CD4-positive, alpha-beta T cell treated with Interleukin-17A for 1 hour (primary cell): ENCODE data around the gene ELAC2.

Experiments used
- DNase-seq: peaks from one replicate; pipeline ENCODE4 v3.0.0-alpha.2; 2020

The ELAC2 gene

DNA sequence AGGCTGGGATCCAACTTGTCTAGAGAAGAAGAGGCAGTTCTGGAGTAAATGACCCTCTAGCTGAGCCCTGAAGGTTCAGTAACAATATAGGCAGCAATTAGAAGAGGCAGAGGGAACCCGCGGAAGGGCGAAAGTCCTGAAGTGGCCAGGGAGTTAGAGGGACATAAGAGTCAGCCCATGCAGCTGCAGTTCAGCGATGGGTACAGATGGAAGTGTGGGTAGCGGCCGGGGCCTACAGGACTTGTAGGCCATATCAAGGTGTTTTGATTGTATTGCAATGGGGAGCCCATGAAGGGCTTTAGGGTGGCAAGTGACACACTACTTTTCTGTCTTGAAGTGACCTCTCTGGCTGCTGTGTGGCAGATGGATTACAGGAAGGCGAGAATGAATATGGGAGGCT lies 3.0 kb downstream of the ELAC2 start:
- no peak for DNase-seq

DNA sequence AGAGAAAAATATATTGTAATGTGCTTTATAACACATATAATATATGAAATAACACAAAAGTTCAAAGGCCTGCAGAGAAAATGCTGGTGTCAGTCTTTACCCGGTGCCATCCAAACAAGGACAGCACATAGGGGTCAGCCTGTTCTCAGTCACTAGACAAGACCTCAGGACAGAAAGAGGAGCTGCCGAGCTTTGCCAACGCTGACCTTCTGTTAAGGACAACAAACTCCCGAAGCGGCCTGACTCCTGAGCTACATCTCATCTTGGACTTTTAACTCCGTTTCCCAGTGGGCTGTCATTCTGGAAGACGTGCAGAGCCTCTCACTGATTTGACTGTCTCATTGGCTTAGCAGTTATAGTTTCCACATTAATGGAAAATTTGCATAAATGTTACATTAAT lies 6.9 kb downstream of the ELAC2 start:
- DNase-seq = no peak

DNA sequence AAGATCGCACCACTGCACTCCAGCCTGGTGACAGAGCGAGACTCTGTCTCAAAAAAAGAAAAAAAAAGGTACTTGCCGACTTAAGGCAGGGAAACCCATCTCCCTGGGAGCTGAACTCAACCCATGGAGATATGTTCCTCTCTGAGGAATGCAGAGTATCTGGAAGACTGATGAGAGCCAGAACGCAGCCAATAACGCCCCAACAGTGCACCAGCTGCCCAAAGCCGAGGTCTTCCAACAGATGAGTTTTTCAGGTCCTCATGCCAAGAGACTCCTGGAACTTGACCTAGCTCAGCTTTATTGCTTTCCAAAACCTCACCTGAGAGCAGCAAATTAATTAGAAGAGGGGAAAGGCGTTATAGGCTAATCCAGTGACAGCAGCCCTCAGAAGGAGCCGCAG lies 9.4 kb downstream of the ELAC2 start:
- DNase-seq = no peak

DNA sequence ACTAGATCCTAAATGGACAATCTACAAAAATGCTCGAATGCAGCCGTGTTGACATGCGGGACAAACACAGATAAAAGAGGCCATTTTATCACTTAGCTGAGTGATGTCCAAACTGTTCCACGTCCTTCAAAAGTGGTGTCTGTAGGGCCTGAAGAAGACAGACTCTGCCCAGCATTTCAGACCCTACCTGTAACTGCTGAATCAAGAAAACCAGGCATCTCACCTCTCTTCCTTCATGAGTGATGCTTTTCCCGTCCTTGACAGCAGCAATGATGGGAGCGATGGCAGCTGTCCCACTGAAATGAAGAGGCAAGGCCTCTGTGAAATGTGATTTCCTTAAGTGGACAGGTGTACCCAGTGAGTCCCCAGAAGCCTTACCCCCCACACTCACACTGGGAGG lies 12.3 kb downstream of the ELAC2 start:
- DNase-seq = no peak

DNA sequence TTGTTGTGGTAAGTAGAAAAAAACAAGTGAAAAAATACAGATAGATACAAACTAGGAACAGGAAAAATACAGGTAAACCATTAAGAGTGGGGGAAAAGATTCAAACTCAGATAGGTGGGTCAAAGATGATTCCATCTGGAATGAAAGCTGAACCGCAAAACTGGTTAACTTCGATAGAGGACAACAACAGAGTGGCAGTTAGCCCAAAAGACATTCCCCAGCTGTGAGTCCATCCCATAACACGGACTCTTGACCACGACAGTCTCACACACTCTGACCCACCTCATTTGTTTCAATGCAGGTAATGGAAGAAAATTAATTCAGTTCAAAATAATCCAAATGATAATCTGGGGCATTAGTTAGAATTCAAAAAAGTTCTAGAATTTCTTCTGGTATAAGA lies 13.5 kb downstream of the ELAC2 start:
- DNase-seq = no peak

DNA sequence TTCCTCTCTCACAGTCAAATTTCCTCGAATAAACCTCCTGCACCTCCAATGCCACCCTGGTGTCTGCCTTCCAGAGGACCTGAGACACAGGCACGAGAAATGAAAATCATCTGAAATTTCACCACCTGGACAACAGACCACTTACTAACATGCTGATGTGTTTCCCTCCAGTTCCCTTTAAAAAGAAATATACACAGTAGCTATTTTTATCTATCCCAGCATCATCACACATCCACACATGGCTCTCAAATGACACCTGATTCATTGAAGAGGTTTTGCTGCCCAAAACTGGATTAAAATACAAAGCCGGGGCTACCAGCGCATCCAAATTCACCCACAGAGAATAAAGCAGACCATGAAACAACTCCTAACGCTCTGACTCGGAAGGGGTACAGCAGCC lies 13.9 kb downstream of the ELAC2 start:
- no peak for DNase-seq

DNA sequence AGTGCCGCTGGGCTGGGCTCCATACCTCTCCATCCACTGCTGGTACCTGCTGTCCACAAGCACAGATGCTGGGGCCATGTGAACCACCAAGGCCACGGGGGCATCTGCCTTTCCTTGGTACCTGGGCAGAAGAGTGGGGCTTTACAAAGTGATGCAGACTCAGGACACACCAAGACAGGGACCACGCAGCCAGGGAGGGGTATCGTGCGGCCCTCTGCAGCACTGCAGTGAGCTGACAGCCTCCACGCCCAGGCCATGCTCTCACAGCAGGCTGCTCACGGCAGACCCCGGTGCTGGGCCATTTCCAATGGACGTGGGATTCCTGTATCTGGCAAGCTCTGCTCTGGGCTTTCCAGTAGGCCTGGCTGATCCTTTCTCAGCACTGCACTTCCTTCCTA lies 14.4 kb downstream of the ELAC2 start:
- DNase-seq = no peak

DNA sequence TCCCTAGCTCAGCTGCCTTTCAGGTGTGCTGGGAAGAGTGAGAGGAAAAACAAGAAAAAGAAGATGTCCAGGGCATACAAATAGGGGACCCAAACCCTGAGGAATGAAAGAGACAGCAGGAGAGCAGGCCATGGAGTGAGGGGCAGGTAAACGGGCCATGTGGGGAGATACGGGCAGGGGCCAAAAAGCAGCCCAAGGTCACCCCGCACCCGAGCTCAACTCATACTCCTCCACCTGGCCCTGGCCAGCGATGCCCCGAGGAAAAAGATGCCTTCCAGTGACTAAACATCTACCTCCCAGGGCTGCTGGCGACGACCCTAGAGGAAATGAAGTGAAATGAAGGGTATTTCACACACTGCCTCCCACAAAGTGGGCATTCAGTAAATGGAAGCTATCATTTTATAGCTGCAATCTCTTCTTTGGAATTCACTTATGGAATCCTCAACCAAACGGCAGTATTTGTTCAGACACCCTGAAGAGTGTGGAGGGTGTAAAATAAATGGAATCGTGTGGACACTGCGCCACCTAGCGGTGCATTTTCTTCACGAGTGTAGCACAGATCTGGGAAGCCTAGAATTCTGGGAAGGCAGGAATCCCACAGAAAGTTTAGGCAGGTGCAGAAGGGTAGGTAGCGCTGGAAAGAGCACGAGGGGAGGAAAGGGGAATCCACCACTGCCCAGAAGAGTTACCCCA lies 14.9 kb downstream of the ELAC2 start:
- peak; percentile 50 for DNase-seq

DNA sequence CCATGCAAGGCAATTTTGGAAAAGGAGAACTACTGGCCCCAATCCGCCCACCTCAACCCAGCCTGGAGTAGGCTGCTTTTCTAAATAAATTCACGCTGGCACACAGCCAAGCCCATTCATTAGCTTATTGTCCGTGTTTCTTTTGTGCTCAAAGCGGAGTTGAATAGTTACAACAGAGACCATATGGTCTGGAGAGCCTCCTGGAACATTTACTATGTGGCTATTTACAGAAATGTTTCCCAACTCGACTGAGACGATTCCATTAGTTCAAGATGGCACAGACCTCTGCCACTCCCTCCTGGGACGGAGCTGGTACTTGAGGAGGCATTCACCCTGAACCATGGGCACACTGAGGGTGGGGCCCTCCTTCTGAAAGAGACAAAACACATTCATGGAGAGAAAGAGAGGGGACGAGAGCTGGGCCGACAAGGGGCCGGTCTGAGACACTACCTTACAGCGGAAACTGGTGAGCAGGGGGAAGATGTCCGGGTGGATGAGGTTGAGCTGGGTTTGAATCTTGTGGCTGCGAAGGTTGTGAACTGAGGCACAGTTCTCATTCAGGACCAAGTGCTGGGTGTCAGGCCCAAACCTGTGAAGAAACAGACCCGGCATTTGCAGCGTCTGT lies 15.7 kb downstream of the ELAC2 start:
- no peak for DNase-seq

DNA sequence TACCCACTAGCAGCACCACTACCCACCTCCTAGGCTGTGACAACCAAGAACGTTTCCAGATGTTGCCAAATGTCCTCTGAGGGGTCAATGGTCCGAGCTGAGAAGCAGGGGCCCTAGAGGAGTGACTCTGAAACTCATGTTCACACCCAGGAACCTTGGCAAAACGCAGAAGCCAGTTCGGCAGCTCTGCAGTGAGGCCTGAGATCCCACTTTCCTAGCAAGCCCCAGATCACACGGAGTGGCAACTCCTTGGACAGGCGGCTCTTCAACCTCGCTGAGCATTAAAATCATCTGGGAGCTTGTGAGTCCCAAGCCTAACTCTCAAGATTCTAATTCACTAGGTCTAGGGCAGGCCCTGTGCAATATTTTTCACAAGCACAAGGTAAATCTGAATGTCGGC lies 17.3 kb downstream of the ELAC2 start:
- no peak for DNase-seq

DNA sequence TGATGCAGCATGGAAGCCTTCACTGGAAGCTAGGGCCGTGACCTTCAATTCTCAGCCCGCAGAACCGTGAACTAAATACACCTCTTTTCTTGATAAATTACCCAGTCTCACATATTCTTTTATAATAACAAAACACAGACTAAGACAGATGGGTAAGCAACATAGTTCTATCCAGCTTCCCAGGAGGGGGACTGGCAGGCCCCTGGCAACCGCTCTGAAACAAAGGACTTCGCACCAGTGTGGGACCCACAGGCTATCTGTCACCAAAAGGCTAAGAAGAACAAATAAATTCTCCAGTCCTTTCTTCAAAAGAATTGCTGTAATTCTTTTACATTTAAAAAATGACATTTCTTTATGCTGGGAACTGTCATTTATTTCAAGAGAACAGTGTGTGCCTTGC lies 19.0 kb downstream of the ELAC2 start:
- no peak for DNase-seq

DNA sequence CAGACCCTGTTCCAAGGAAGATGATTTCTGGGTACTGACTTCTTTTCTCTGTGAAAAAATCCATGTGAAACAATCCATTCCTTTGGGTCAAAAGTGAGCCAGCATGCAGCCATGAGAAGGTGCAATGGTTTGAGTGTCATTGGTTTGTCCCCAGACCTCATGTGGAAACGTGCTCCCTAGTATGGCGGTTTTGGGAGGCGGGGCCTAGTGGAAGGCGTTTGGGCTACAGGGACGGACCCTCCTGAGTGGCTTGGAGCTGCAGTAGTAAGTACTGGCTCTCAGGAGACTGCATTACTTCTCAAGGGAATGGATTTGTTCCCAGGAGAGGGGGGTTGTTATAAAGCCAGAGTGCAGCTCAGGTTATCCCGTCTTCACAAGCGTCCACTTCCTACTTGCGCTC lies 19.4 kb downstream of the ELAC2 start:
- no peak for DNase-seq

DNA sequence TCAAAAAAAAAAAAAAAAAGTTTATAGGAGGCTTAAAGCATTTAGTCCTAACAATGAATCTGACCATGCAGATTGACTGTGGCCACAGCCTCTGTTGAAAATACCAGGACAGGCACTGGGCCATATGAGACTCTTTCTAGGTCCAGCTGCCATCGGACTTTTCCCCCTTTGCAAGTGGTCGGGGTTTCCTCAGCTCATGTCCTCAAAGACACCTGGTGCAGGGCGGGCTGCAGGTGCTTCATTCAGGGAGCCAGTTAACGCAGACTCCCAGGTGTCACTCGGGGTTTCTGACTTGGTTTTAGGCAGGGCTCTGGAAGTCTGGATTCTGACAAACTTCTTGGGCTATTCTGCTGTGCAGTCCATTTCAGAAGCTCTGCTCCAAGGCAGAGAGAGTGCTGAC lies 20.9 kb downstream of the ELAC2 start:
- no peak for DNase-seq

DNA sequence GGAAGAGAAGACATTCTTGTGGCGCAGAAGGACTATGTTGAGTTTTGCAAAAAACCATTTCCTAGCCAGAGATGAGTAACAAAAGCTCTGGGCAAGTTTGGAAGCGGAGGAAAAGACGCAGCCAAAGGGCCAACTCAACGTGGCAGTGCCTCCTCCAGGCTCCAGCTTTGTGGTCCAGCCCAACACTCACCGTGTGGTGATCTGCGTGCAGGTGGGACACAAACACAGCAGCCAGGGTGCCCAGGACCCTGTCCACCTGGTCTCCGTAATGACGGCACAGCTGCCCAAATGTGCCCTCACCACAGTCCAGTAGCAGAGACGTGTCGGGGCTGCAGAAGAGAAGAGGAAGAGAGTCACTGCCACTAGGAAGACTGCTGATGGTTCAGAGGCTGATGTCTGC lies 21.5 kb downstream of the ELAC2 start:
- no peak for DNase-seq

DNA sequence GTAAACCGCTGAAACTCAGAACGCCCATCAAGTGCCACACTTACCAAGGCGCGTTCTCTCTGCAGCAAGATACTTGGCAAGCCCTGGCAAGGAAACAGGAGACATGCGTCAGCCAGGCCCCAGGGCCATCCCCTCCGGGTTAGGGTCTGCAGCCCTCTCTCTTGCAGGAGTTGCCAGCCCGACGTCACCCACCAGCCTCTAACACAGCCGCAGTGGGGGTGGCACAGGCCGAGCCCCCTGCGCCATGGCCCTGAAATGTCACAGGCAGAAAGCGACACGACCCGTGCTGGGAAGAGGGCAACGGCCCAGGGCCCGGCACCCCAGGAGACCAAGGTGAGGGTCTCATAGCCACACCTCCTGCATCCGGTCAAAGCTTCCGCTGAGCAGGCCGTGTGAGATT lies 21.9 kb downstream of the ELAC2 start:
- DNase-seq = no peak

DNA sequence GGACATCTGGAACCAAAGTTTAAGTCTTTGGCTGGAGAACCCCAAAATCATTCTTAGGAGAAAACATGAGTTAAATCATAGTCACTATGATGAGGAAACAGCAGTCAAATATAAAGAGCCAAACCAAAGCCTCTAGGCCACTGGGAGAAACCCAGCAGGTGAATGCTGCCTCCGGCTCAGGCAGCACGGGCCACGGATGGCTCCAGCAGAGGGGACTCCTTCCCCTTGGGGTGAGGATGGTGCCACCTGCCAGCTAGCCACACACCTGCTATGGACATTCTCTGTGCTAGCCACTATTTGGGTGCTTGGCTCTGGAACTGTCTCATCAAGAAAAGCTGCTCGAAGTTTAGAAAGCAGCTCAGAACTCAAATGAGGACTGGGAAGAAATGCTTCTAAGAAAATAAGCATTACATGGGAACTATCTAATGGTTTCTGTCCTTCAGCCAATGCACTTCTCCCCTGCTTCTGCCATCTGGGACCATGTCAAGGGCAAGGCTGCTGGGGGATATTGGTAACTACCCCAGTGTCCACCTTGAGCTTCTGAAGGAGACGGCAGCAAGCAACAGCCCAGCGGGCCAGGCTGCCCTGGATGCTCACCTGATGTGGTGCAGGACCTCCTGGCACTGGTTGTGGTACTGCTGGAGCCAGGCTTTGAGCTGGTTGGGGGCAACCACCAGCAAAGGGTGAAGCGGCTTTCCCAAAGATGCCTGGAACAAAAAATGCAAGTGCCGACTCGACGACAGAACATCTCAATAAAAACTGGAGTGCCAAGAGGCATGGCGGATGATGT lies 22.5 kb downstream of the ELAC2 start:
- no peak for DNase-seq

DNA sequence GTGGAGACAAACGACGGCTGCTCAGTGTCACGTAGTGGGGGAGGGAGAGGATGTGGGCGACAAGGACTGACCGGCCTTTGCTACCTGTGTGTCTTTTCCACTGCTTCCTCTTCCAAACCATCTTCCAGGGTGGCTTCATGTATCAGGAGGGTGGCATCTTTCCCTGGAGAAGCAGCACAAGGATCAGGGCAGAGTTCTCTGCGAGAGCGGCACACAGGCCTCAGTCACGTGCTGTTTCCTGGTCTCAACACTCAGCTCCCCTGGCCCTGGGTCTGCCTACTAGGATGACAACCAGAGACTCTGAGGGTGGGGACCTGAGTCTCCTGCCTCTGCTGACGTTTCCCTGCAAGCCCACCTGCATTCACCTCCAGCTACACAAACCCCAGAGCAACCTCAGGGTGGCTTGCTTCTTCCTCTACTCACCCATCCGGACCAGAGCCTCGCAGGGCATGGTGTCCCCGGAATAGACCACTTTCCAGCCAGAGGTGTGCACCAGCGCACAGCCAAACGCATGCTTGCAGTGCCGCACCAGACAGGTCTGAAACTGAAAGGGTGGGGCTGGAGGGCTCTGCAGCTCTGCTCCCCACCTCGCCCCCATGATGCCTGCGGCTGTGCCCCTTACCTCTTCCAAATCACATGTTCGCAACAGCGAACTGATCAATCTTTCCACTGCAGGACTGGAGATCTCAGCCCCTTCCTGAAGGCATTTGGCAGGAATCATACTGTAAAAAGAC lies 23.3 kb downstream of the ELAC2 start:
- no peak for DNase-seq

DNA sequence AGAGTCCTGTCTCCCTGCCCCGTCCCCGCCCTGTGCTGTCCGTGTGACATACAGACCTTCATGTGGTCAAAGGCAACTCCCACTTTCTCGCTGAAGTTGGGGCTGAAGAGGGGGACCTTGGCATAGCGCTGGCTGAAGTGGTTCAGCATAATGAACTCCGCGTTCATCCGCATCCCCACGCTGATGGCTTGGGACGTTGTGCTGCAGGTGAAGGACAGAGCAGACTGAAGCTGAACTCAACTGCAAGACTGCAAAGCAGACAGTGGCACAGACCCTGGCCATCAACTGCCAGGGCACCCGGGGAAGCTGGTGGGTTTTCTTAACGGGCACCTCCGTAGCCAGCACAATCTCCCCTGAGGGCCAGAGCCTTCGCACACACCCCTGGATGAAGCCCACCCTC lies 24.2 kb downstream of the ELAC2 start:
- DNase-seq = no peak

DNA sequence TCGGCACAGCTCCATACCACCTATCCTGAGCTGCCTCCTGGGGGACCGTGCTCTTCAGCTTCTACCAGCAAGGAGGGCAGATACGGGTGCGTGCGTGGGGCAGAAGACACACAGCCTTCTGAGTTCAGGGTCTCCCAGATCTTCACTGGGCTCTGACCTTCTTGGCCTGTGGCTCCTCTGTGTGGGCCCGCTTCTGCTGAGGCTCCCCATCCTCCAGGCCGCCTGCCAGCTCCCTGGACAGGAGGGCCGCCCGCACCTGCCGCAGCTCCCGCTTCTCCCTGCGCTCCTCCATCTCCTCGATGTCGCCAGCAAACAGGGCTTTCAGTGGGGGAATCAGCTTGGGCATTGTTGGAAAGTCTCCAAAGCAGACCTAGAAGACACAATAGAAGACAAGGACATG lies 25.2 kb downstream of the ELAC2 start:
- no peak for DNase-seq

DNA sequence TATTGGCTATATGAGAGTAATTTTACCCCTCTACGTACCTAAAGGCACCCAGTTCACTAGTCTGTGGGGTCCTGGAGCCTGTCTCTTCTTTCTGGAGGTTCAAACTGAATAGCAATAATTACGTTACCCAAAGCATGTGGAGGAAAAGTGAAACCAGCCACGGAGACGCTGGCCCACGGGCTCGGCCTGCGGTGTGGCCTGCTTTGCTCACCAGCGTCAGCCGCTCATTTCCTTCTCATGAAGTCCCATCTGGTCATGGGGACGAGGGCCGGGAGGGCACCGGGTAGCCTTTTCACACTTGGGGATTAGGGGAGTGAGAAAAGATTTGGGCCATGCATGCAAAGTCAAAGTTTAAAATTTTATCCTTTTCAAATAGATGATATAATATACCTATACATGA lies 26.9 kb downstream of the ELAC2 start:
- DNase-seq = no peak

DNA sequence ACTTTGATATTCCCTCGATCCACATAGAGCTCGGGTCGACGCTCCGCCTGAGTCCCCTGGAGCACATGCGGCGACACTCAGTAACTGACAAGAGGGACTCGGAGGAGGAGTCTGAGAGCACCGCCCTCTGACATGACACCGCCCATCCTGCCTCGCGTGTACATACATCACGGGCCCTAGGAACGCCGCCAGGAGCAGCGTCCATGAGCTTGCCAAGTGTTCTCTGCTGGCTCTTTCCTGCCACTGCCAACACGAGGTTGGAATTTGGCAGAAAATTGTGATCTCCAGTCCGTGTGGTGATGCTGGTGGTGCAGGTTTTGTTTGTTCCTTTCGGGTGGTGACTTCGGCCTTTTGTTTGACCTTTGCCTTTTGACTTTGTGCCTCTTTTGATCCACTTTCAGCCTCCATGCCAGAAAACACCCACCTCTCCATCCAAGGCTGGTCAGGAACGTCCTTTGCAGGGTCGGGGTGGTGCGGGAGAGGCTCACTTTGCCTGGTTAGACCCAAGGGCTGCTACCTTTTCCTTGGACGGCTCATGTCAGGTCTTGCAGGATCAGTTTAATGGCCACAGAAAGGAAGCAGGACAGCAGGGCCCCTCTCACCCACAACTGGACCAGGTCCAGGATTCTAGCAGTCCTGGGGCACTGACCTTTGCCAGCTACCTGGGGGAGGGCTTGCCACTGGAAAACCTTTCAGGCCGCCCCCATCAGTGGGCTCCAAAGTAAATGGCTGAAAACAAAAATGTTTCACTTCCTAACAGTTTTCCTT lies 27.6 kb downstream of the ELAC2 start:
- DNase-seq = no peak

DNA sequence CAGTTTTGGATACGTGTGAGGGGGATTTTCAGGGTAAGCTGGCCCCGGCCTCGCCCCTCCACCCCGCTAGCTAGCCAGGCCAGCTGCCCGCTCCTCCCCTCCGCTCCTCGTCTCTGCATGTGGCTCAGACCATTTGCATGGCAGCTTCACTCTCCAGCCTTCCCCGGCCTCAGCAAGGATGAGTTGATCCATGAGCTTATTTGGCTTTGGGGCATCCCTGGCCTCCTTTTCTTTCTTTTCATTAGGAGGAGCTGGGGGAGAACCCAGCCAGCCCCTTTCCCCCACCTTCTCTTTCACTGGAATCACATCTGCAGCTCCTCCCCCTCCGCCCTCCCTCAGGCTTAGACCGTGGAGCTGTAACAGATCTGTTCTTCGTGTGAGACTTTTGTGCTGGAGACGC lies 30.7 kb downstream of the ELAC2 start:
- no peak for DNase-seq
